ENCODE measurements around the gene PADI6. TPM values are rescaled to one million over a fixed set of nuclear protein-coding genes. Genes with fewer than 3 reads are reported as not detected.

Gene PADI6
- total RNA-seq, 1 experiment from 2014 or later, result not detected

DNA sequence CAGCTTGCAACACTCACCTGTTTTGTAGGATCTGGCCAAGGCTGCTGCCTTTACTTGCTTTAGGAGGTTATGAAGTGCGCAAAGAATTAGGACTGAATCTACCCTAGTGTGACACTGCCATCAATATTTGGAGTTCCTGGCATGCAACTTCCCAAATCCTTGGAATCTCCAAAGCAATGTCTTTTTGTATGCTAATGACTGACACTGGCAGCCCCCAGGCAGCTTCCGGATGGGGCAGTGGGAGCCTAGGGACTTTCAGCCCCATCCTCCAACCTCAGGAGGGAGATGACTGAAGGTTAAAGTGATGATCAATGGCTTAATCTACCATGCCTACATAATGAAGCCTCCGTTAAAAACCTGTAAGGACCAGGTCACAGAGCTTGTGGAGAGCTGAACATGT lies 62.0 kb downstream of the PADI6 start:
- DNase-seq (ENCODE audit: low spot score), result no peak

DNA sequence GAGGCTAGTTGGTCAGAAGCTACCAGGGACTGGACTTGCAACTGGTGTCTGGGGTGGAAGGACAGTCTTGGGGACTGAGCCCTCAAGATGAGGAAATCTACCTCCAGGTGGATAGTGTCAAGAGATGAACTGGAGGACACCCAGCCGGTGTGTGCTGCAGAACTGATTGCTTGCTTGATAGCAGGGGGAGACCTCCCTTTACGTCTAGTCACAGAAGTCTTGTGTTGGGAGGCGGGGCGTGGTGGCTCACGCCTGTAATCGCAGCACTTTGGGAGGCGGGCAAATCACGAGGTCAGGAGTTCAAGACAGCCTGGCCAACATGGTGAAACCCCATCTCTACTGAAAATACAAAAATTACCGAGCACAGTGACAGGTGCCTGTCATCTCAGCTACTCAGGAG lies 62.6 kb downstream of the PADI6 start:
- DNase-seq (ENCODE audit: low spot score), result no peak

DNA sequence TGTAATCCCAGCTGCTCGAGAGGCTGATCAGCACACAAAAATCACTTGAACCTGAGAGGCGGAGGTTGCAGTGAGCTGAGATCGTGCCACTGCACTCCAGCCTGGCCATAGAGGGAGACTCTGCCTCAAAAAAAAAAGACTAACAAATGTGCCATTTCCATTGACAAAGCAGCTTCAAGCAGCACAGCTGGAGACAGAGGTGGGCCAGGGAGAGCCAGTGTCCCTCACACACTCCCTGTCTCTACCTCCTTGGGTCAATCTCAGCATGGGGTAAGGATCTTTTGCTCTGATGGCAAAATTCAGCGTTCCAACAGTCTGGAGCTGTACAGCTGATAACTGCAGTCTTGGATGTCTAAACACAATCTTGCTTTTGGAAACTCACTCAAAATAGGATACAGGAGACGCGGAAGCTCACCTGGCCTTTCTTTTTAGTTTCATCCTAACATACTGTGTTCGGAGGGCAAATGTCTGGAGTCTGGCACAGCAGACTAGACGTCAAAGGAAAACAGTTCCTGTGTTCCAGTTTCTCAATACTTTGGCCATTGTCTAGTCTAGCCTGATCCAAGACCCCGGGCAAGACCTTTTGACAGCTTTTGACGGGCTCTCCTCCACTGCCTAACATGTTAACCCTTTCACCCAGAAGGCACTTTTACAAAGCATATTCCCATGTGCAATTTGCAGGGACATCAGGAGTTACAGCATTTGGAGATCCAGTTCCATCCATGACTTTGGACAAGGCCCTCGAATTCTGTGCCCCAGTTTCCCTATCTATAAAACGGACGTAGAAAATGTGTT lies 64.6 kb downstream of the PADI6 start:
- DNase-seq (ENCODE audit: low spot score), result no peak

DNA sequence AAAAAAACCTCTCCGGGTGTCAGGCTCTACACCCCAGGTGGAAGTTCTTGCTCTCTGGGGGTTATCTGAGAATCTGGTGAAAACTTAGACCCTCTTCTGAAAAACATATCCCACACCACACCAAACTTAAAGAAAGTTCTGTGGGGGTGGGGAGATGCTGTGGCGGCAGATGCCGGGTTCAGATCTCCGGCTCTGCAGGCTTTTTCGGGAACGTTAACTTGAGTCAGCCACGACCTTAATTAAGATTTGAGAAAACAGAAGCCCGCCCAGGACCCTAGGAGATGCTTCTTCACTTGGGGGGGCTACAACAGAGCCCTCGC lies 65.2 kb downstream of the PADI6 start:
- DNase-seq (ENCODE audit: low spot score), result no peak

DNA sequence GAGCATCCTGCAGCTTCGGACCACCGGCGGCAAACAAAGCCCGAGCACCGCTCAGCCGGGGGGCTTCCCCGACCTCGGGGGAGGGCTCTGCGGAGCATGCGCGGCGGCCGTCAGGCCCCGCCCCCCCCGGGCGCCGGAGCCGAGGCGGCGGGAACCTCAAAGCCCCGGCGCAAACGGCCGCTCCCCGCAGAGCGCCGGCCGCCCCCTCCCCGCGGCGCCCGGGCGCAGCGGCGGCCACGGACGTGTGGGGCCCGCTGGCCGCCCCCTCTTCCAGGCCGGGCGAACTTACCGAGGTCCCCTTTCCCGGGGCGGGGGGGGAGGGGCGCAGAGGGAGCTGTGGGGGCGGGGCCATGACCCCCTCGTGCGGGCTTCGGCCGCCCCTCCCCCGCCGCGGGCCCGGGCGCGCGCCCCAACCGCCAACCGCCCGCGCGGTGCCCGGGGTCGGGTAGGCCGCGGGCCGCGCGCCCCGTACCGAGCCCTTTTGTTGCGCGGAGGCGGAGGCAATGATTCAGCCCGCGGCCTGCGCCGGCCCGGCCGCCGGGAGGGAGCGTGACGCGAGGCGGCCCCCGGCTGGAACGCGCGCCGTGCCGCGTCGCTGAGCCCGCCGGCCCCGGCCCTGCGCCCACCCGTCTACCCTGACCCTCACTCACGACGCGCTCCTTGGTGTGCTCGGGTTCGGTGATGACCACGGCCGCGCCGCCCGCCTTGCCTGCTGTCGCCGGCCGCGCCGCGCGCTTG lies 65.8 kb downstream of the PADI6 start:
- DNase-seq (ENCODE audit: low spot score), result peak; percentile 52

DNA sequence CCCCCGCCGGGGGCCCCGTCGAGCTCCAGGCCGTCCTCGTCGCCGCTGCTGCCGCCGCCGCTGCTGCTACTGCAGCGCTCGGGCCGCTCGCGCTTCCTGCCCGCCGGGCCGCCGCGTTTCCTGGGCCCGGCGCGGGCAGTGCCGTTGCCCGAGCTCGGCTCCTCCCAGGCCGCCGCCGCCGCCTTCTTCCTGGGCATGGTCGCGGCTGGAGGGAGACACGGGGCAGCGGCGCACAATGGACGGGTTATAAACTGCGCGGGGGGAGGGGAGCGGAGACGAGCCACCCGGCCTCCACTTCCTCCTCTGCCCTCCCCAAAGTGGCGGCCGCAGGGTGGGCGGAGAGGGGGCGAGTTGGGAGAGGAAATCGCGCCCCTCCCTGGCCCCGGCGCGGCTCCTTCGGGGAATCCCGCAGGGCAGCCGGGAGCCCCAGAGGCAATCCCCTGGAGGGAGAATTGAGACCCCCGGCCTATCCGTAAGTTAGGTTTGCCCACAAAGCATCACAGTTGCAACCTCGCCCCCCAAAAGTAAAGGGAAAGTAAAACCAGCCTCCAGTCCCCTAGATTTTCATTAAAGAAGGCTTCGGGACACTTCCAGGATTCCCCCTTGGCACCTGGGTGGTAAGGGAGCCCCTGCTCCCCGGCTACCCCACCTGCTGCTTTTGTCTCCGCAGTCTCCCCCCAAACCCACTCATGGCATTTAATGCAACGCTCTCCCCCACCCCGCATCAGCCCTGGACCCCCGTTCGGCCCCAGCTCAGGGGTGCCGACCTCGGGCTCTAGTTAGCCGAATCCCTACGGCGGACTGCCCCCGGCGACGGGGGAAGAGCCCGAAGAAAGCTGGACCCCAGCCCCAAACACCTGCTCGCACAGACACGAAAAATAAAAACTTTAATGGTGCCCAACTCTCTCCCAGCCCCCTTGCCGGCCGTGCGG lies 66.6 kb downstream of the PADI6 start:
- DNase-seq (ENCODE audit: low spot score), result peak; percentile 66

DNA sequence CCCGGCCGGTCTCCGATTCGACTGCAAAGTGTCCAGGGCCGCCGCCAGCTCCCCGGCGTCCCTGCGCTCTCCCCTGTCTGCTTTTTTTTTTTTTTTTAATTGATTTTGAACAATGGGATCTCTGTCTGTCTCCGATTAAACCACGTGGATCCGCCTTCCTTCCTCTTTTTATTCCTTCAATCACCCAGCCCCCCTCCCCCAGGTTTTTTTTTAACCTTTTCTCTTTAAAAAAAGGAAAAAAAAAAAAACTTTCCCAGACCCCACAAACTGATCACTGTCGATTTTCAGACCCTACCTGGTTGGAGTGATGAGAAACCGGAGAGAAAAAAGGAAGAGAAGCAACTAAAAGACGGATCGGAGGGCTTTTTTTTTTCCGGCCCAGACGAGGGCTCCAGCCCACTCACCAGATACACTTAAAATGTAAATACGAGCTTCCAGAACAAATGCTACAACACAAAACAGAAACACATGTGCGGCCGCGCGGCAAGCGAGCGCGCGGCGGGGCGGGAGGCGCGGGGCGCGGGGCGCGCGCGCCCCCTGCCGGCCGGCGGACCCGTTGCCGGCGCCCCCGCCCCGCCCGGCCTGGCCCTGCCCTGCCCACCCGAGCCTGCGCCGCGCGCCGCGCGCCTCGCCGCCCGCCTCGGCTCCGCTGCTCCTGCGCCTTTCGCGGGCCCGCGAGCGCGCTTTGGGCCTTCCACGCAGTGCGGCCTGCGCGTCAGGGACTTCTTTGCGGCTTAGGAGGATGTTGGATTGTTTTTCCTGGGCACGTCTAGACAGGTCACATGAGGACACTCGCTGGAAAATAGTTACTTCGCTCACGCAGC lies 67.5 kb downstream of the PADI6 start, which contains the start of gene RCC2:
Gene RCC2 (minus strand): TSS at position 428 of the 824 bp plus-strand sequence. CDS start 1,163 bp downstream, outside the sequence.
- DNase-seq (ENCODE audit: low spot score), result peak; percentile 59

DNA sequence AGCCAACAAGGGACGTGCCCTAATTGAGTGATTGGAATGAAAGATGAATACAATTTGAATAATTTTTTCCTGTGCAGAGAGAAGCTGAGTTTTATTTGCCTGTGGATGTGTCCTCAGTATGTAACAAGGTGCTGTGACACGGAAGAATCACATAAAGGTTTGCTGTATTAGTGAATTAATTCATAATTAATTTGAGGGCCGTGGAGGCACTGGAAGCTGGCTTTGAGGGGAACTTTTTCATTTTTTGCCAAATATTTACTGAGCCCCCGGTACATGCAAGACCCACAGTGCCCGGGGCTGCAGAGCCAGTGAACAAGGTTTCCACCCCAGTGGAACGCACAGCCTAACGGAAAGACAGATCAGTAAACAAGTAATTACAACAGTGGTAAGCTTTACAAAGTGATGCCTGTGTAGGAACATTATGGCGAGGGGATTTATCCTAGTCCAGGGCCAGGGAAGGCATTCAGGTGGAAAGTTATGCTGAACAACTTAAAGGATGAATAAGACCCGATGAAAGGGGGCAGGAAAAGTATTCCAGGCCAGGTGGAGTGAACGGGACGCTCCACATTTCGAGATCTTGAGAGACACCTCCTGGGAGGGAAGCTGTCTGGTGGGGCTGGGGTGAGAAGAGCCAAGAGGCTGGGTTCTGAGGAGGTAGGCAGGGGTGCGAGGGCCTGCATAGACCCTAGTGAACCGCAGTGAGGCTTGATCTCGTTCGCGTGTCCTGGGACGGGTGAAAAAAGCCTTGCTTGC lies 68.3 kb downstream of the PADI6 start:
- DNase-seq (ENCODE audit: low spot score), result no peak

DNA sequence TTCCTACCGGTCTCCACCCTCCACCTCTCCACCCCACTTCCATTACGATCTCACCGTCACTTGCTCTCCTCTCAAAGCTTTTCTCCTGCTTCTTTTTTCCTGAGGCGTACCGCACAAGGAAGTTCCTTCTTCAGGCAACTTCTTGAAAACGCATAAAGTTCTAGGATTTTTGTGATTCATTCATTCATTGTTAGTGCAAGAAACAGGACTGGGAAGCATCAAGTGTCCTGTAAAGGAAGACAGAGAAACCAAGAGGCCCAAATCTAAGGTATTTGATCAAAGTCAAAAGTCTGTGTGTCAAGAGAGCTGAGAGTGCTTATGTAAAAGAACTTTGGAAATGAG lies 68.8 kb downstream of the PADI6 start:
- DNase-seq (ENCODE audit: low spot score), result peak; percentile 7

DNA sequence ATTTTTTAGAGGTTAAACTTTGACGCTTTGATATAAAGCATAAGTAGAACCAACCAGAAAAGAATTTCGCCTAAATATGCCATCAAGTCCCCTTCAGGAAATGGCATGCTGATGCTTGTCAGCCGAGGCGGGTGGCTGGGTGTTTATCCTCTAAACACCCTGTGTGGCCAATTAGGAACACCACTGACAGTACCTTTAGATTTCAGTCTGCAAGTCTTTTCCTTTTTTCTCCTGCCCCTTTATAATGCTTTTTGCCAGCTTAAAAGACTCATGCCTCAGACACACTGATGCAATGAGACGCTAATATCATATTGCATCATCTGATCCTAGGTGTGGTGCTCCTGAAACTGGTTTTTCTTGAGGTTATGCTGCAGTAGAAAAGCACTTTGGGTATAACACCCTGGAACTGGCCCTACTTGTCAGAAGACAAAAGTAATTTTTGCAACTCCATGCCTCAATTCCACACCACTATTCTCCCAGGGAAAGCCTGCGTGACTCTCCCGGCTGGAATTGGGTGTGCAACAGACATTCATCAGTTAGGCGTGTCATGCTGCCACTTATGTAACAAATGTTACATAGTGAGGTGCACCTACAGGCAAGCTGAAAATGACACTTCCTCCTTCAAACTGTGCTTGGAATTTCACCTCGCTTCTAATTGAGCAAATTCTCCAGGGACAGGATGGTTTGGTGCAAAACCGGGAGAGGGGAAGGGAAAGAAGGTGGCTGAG lies 69.4 kb downstream of the PADI6 start:
- peak; percentile 64 for DNase-seq (ENCODE audit: low spot score)

DNA sequence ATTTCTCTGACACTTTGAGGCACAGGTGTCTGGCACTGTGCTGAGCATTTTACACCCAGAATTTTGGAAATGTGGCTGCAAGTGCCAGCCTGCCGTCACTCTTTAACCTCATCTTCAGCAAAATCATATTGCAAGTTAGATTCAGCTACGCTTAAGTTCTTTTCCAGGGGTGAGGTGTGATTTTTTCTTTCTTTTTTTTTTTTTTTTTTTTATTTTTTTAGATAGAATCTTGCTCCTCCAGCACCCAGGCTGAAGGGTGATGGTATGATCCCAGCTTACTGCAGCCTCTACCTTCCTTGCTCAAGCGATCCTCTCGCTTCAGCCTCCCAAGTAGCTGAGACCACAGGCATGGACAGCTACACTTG lies 70.0 kb downstream of the PADI6 start:
- DNase-seq (ENCODE audit: low spot score), result no peak

DNA sequence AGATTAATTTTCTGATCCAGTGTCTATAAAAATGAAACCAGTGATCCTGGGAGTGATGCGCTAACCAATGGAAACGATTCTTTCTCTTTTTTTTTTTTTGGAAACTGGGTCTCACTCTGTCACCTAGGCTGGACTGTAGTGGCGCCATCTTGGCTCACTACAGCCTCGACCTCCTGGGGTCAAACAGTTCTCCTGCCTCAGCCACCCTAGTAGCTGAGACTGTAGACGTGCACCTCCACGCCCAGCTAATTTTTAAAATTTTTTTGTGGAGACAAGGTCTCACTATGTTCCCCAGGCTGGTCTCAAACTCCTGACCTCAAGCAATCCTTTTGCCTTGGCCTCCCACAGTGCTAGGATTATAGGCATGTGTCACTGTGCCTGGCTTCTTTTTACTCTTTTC lies 70.8 kb downstream of the PADI6 start:
- DNase-seq (ENCODE audit: low spot score), result no peak

DNA sequence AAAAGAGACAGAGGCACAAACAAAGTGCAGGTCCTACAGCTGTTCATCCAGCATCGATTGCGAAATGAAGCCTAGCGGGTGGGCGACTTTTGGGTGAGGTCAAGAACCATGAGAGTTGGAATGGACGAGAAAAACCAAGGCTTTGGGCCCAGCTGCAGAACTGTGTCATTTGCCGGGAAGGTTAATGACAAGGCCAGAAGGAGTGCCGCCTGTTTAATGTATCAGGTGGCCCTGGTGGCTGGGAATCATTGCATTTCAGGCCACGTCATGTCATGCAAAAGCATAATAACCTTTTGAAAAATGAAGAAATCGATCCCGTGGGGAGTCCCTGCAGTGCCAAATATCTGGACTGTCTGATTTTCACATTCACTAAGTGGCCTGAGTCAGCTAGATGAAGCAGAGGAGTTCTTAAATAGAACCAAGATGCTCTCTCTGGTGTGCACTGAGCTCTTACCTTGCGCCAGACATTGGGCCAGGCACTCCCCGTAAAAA lies 75.6 kb downstream of the PADI6 start:
- no peak for DNase-seq (ENCODE audit: low spot score)

Other genes with a start within 250 kb of the PADI6 start
- 16.3 and 17.5 TPM in 2 replicates for gene PADI1, start 167.1 kb upstream of the PADI6 start, total RNA-seq (2014; rRNA removed; shearing (Covaris generic))
- gene PADI3, start 123.1 kb upstream of the PADI6 start, total RNA-seq (2014; rRNA removed; shearing (Covaris generic)), result 0.03 and 0.15 TPM in 2 replicates
- not detected in 2 replicates for gene PADI4, start 64.0 kb upstream of the PADI6 start, total RNA-seq (2014; rRNA removed; shearing (Covaris generic))
- gene RCC2, start 67.5 kb downstream of the PADI6 start, total RNA-seq (2014; rRNA removed; shearing (Covaris generic)), result 107 and 120 TPM in 2 replicates
- gene ARHGEF10L, start 167.5 kb downstream of the PADI6 start, total RNA-seq (2014; rRNA removed; shearing (Covaris generic)), result 54.2 and 56.1 TPM in 2 replicates